HG03439 (cell line): Measurements from ENCODE around the gene CBLB.

Experiments
- ATAC-seq: cut with Tn5 transposase; IDR thresholded peaks from one replicate; pipeline ENCODE4 v1.9.1; 2021; ENCODE audit warnings: mild to moderate bottlenecking, moderate library complexity; ENCODE audit not compliant: unreplicated experiment

The CBLB gene

DNA sequence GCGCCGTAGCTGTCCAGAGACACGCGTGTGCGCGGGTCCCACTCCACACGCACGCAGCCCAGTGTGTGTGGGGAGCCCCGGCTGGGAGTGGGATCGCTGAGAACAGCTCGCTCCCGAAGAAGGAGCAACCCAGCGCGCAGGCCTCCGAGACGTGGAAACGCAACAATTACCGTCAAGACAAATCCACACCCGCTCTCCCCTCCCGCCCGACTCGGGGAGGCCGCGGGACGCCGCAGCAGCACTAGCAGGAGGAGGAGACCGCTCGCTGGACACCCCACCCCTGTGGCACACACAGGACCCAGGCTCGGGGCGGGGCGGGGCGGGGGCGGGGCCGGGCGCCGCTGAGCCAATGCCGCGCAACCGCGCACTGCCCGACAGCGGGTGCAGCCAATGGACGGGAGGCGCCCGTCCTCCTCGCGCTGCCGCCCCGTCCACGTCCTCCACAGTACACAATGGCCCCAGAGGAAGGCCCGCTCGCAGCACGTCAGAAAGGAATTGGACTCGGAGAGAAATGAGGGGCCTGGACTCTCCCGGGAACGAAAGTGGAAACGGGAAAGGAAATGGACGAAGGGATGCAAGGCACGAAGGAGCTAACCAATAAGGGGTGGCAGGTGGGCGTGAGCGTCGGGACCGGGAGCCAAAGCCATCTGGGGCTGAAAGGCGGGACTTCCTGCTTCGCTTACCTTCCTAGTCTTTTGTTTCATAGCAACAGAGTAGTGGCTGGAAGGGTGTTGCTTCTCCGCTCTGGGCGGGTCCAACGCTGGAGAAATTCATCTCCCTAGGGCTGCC, at the start of gene CBLB:
Gene CBLB, minus strand, starts transcription at position 271 of the 789 bp plus-strand sequence. CDS start 1,435 bp downstream, outside the sequence.
- peak; percentile 84 for ATAC-seq

DNA sequence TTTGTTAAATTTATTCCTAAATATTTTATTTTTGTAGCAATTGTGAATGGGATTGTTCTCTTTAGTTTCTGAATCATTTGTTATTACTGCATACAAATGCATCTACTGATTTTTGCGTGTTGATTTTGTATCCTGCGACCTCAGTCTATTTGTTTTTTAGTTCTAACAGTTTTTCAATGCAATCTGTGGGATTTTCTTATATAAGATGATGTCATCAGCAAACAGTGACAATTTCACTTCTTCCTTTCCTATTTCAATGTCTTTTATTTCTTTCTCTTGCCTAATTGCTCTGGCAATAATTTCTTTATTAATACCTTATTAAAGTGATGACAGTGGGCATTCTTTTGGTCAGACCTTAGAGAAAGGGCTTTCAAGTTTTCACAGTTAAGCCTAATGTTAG, 48.0 kb upstream of the CBLB start:
- ATAC-seq, result no peak

DNA sequence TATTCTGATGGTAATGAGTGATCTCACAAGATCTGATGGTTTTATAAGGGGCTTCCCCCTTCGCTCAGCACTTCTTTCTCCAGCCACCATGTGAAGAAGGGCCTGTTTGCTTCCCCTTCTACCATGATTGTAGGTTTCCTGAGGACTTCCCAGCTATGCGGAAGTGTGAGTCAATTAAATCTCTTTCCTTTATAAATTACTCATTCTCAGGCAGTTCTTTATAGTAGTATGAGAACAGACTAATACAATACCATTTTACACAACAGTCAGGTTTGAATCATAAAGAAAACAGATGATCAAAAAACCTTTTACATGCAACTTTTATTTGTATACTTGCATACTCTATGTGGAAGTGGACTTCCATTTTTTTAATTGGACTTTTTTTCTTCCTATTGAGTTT, 46.7 kb upstream of the CBLB start:
- no peak for ATAC-seq

DNA sequence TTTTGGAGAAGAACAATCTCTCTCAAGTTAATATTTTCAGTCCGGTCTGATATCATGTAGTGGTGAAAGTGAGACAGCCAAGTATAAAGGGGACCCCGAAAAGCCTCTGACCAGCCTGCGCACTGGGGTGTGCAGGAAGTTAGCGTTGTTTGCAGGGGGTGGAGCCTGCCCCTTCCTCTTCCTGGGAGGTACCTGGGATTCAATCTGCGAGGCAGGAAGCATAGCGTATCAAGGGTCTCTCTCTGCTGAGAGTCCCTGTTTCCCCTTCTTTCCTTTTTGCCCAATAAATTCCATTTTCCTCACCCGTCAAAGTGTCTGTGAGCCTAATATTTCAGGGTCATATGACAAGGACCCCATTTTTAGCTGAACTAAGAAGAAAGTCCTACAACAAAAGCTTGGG, 44.8 kb upstream of the CBLB start:
- ATAC-seq, result no peak

DNA sequence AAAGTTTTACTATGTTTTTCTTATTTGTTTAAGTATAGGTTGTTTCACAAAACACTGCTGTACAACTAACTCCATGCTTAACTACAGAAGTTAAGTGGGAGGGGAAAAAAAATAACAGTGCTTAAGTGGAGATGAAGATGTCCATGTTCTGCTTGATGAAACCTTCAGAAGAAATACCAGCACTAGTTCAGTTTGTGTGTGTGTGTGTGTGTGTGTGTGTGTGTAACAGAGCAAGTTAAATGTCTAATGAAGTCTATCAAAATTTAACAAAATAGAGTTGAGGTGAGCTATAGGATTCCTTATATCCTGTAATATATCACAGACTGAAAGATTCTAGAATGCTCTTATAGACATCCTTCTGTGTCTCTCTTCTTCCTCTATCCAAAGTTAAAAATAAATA, 44.1 kb upstream of the CBLB start:
- no peak for ATAC-seq

DNA sequence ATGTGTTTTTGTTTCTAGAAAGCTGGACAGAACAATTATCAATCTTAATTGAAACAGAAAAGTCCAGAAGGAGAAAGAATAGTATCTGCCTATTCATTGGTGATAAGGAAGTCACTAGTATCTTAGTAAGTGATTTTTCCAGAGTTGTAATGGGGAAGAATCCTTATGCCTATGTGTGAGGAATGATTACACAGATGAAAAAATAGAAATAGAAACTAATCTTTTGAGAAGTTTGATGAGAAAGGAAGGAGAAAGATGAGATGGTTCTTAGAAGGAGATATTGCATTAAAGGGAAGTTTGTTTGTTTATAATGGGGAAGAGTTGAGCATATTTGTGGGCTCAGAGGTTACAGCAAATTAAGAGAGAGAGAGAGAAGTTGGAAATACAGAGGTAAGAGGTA, 42.7 kb upstream of the CBLB start:
- ATAC-seq, result no peak

DNA sequence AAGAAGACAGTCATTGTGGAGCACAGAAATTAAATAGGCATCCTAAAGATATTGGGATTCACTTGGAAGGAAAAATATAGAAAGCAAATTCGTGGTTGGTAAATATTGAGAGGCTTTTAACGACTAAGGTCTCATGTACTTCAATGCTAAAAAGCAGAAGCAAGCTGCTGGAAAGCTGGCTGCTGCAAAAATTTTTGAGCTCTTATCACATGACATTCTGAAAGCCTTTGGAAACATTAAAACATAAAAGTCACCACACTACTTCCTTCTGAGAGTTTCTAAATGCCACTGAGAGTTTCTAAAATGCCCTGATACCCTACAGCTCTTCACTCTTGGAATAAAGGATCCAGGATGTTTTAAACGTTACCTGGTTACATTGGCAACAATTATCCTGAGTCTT, 39.0 kb upstream of the CBLB start:
- ATAC-seq, result no peak

DNA sequence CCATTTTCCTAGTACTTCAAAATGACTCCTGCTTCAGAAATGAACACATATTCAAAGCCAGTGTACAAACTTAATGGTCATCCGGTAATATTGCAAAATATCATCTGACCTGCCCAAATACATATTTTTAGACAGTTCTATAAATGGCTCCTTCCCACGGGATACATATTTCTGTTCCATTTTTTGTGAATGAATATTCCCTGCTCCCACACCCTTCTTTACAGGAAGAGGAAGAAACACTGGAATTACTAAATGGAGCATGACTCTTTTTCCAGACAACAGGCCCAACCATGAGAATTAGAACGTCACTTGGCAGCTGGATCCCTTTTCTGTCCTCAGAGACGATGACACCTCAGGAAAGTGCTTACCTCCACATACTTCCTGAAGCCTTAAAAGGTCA, 38.0 kb upstream of the CBLB start:
- no peak for ATAC-seq

DNA sequence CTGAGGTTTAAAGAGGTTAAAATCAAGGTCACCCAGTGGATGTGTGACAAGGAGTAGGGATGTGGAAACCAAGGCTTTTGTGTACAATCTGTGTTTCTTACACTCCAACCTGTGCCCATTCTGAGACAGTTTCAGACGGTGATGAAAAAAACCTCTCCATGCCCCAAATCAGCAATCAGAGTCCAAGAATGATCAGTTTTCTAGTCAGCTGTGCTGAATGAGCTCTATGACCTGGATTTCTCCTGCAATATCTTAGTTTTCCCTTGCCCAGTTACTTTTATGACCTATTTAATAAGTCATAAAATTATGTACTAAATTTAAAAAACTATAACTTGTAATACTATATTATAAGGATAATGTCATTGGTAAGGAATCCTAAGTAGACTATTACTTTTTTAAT, 37.5 kb upstream of the CBLB start:
- ATAC-seq, result no peak

DNA sequence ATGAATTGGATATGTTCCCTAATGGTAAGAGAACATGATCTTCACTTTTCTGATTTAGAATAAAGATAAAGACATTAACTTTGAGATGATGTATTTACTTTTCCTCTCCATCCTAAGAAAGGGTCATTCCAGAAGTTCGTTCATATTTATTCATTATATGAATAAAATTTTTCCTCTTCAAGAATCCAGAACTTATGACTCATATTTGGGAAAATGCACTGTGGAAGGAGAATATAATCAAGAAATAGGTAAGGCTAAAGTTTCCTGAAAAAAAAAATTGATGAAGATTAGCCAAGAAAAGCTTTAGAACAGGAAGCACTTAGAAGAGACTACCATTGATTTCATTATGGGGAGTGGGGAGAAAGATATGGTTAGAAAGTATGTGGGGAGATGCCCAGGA, 36.5 kb upstream of the CBLB start:
- ATAC-seq, result no peak

DNA sequence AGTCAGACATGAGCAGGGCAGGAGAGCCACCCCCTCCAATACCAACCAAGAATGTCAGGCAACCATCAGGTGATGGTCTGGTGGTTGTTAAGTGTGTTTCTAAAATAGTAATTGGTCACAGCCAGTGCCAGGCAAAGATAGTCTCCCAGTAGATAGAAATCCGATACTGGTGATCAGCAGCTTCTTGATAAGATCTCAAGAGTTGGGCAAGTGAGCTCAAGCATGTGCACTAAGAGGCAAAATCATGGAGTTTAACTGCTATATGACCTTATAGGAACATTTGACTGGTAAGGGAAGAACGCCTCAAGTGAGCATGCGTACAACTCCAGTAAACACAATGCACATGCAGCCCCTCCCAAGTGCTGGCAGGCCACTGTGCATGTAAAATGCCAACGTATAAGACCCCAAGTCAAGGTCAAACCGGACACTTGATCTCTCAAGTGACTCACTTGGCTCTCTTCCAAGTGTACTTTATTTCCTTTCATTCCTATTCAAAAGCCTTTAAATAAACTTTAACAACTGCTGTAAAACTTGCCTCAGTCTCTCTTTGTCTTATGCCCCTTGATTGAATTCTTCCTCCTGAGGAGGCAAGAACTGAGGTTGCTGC, 36.0 kb upstream of the CBLB start:
- no peak for ATAC-seq

DNA sequence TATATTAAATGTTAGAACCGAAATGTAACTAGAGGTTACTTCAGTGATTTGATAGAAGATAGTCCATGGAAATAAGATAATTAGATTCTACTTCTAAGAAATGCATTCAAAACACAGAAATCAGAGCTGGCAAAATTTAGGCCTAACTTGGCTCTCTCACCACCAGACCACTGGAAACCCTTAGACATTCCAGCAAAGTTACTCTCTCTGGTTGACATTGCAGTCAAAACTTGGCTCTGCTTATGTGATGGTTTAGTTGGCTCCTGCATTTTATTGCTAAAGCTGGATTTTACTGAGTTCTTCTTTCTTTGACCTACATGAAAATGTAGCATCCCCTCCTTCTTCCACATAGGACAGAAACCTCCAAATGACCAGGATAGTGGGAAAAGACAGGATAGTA, 35.4 kb upstream of the CBLB start:
- ATAC-seq, result no peak

DNA sequence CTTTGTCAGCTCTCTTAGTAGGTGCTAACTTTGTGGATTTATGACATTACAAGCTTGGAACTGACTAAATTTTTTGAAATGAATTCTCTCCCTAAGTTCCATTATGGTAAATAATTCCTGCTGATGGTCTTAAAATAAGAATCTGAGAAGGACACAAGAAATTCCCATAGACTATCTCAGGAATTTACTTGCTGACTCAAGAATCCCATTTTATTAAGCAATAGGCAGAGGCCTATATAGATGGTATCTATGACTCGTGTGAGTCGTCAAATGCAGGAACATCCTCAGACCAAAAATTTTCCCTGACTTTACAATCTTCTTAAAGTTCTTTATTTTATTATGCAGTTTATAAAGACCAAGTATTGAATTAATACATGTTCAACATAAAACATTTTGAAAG, 30.7 kb upstream of the CBLB start:
- ATAC-seq, result no peak

DNA sequence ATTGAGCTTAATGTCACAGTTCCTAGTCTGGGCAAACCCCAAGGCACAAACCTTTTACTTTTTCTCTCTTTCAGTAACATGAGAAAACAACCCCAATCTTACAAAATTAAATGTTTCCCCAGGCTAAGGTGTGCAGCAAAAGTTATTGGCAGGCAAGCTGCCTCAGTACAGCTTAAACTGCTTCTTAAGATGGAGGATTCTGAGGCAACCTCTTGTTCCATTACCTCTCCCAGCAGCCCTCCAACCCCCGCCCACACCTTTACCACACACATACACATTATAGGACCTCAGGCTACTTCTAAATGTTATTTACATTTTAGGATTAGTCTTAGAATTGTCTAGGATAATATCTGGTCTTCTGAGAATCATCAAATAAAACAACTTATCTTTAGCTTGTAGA, 22.3 kb upstream of the CBLB start:
- no peak for ATAC-seq

DNA sequence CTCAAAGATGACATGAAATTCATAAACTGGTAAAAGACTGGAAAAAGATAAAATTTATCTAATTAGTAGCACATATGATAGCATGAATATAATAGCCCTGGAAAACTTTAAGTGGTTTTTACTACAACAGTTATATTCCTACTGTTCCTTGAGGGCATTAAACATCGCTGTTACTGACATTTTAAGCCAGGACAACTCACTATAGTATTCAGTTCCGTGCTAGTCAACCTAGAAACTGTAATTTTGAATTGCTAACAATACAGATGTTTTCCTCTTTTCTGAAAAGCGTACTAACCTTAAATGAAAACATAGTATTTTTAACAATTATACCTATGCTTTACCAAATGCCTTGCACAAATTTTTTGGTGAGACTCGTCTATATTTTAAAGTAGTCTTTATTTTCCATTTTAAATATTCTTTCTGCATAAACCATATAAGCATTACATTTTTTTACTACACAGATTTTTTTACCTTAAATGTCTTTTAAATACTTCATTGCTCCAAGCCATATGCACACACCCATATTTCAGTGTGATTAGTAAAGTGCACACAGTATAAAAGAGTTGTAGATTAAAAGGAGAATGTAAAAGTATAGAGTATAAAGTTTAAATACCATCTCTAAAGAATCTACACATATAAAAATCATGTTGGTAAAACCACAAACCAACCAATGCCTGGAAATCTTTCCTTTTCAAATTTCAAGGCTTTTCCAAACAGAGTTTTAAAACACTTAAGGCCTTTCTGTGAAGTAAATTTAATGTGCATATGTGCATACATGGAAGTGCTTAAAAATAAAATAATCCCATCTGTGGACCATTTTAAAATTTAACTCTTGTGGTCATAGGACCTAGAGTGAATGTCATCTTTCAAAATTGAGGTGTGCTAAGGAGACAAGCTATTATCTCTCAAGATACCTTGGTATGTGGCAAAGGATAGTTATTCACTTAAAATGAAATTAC, 20.1 kb upstream of the CBLB start:
- no peak for ATAC-seq

DNA sequence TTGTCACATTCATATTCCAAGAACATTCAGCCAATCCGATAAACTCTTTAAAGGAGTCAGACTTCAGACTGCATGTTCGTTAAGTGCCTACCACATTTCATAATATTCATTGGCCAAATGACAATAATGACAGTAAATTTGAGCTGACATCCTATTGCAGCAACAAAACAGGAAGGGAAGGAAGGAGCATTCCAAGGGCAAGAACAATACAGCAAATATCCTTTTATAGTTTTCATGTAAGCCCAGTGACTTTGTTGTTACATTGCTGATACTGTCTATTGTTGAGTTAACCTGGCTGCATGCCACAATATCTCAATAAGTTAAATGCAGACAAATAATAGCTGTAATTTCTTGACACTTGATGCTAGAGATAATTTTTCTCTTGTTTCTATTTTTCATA, 16.4 kb upstream of the CBLB start:
- ATAC-seq, result no peak

DNA sequence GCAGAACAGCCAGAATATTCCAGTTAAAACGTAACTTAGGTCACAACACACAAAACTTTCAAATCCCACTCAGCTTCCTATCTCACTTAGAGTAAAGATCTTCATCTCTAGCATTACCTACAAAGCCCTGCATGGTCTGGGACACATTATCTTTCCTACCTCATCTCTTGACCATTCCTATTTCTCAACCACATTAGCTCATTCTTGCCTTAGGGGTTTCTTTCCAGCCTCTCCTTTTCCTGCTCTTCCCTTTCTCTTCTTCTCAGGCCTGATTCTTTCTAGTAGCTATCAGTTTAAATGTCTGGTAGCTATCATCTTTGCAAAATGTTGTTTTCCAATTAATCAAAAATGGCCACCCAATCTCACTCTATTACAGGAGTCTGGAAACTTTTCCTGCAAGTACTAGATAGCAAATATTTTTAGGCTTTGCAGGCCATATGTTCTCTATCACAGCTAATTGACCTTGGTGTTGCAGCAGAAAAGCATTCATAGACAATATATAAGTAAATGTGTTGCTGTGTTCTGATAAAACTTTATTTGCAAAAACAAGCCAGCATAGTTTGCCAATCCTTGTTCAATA, 15.1 kb upstream of the CBLB start:
- no peak for ATAC-seq

DNA sequence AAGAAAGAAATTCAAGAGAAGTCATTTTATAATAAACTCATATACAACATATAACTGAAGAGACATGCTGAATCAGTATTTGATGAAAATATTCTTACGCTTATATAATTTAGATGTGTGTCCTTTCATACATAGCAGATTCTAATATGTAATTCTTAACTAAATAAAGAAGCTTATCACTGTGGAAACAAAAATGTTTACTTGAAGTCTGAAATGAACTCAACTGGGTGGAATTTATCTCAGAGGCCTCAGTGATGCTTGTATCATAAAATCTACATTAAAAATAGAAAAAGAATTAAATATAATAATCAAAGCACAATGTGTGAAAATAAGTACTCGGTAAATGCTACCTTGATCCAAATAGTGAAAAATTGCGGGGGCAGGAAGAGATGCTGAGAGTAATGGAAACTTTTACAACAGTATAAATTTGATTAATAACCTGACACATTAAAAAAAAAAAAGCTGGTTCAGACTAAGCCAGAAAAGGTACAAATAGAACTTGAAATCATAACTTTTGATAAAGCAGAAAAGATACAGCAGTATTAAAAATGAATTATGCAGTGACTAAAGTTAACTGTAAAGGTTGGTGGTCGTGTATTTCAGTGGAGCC, 12.0 kb upstream of the CBLB start:
- ATAC-seq, result no peak

DNA sequence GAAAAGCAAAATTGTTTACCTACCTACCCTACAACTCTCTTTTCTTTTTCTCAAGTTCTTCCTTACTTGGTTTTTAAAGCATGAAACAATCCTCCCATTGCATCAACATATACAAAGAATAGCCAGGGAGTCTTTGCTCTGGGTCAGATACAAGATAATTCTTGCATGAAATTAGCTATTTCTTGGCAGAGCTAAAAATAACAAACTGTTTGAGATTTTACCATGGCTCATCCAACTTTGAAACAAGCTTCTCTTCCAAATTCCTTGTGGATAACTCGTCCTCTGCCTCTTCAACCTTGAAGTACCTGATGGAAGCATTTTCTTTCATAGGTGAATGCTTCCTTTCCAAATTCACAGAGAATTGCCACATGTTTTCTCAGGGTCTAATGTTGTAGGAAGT, 9.2 kb upstream of the CBLB start:
- ATAC-seq, result no peak

DNA sequence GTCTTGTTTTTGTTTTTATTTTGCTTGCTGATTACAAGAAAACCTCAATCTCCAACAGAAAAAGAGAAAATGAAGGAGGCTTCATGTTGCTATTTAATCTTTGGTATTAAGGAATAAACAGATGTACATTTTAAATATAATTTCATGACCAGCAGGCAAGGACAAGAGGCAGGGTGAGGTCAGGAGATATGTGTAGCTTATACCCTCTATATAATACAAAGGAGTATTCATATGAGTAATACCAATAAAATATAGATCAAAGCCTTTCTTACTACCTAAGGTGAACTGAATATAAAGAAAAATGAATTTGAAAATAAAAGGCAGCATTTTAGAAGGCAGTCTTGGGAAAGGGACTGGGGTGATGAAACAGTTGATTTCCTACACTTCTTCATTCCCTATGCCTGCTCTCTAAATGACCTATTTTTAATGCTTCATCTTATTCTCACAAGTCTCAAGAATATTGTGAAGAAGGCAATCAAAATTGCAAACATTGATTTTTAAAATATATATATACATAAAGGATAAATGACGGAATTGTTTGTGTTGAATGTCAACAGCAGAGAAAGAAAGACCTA, 8.6 kb upstream of the CBLB start:
- no peak for ATAC-seq
